Measurements from ENCODE around the gene DENND4A.

- TF ChIP-seq, protein P1, sequence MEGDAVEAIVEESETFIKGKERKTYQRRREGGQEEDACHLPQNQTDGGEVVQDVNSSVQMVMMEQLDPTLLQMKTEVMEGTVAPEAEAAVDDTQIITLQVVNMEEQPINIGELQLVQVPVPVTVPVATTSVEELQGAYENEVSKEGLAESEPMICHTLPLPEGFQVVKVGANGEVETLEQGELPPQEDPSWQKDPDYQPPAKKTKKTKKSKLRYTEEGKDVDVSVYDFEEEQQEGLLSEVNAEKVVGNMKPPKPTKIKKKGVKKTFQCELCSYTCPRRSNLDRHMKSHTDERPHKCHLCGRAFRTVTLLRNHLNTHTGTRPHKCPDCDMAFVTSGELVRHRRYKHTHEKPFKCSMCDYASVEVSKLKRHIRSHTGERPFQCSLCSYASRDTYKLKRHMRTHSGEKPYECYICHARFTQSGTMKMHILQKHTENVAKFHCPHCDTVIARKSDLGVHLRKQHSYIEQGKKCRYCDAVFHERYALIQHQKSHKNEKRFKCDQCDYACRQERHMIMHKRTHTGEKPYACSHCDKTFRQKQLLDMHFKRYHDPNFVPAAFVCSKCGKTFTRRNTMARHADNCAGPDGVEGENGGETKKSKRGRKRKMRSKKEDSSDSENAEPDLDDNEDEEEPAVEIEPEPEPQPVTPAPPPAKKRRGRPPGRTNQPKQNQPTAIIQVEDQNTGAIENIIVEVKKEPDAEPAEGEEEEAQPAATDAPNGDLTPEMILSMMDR (IDR thresholded peaks at IDR 0.05): no peak
- no peak for TF ChIP-seq POLR2A (IDR thresholded peaks at IDR 0.05)
Observed at GRCh38 chr15:65837301-65838294, 45.5 kb upstream of the DENND4A start.

All from lower leg skin (tissue), 3 donors.